Measurements from ENCODE around the gene VPS26A. TPM values are rescaled to one million over a fixed set of nuclear protein-coding genes. Genes with fewer than 3 reads are reported as not detected.
"Not testable (repeated sequence)": the region's sequence is repeated elsewhere in the genome, so short reads cannot be mapped to it uniquely, and the experiment has no call there.

Gene VPS26A
- total RNA-seq, 1 donor from 2014 or later: 56.2 TPM

GRCh38 chr10:69172241-69172982, 48.4 kb downstream of the VPS26A start:
- no peaks in the 10 kb centered on the region for H3K9me3 Mint-ChIP-seq (ENCODE audit: unreplicated experiment)
- no peak for DNase-seq (ENCODE audit: low spot score)
- no peak for TF ChIP-seq CTCF (IDR thresholded peaks at IDR 0.05; ENCODE audit: unreplicated experiment)
- H3K27me3 Mint-ChIP-seq (ENCODE audit: unreplicated experiment): no peaks in the 10 kb centered on the region
- peaks cover 19% of the 10 kb centered on the region for H3K36me3 Mint-ChIP-seq (ENCODE audit: low read depth, unreplicated experiment)
- no peak overlapping the region for H3K4me3 Mint-ChIP-seq (ENCODE audit: unreplicated experiment)
- H3K27ac Mint-ChIP-seq (ENCODE audit: unreplicated experiment): no peak overlapping the region
- no peaks in the 10 kb centered on the region for H3K4me1 Mint-ChIP-seq (ENCODE audit: unreplicated experiment)

- not testable (repeated sequence) for H3K4me3 Mint-ChIP-seq (ENCODE audit: unreplicated experiment); DNase-seq (ENCODE audit: low spot score); H3K27me3 Mint-ChIP-seq (ENCODE audit: unreplicated experiment); H3K9me3 Mint-ChIP-seq (ENCODE audit: unreplicated experiment); H3K27ac Mint-ChIP-seq (ENCODE audit: unreplicated experiment)
- peaks cover 11% of the 10 kb centered on the region for H3K4me1 Mint-ChIP-seq (ENCODE audit: unreplicated experiment)
- H3K36me3 Mint-ChIP-seq (ENCODE audit: low read depth, unreplicated experiment): peaks cover 17% of the 10 kb centered on the region
Measured at GRCh38 chr10:69175326-69175725, 51.3 kb downstream of the VPS26A start.

GRCh38 chr10:69176823-69177222, 52.8 kb downstream of the VPS26A start:
- H3K4me3 Mint-ChIP-seq (ENCODE audit: unreplicated experiment): no peak overlapping the region
- no peak for DNase-seq (ENCODE audit: low spot score)
- no peak for TF ChIP-seq CTCF (IDR thresholded peaks at IDR 0.05; ENCODE audit: unreplicated experiment)
- H3K27ac Mint-ChIP-seq (ENCODE audit: unreplicated experiment): no peak overlapping the region
- peaks cover 10% of the 10 kb centered on the region for H3K36me3 Mint-ChIP-seq (ENCODE audit: low read depth, unreplicated experiment)
- H3K9me3 Mint-ChIP-seq (ENCODE audit: unreplicated experiment): no peaks in the 10 kb centered on the region
- no peaks in the 10 kb centered on the region for H3K27me3 Mint-ChIP-seq (ENCODE audit: unreplicated experiment)
- H3K4me1 Mint-ChIP-seq (ENCODE audit: unreplicated experiment): peaks cover 21% of the 10 kb centered on the region

GRCh38 chr10:69179089-69179742, 55.2 kb downstream of the VPS26A start:
- H3K27ac Mint-ChIP-seq (ENCODE audit: unreplicated experiment): peak overlapping the region; percentile 100
- peak overlapping the region; percentile 98 for H3K4me3 Mint-ChIP-seq (ENCODE audit: unreplicated experiment)
- peaks cover 9% of the 10 kb centered on the region for H3K36me3 Mint-ChIP-seq (ENCODE audit: low read depth, unreplicated experiment)

More at GRCh38 chr10:69179089-69179742, 55.2 kb downstream of the VPS26A start:
- DNase-seq (ENCODE audit: low spot score): no peak
- H3K9me3 Mint-ChIP-seq (ENCODE audit: unreplicated experiment): no peaks in the 10 kb centered on the region
- H3K27me3 Mint-ChIP-seq (ENCODE audit: unreplicated experiment): no peaks in the 10 kb centered on the region
- TF ChIP-seq CTCF (IDR thresholded peaks at IDR 0.05; ENCODE audit: unreplicated experiment): no peak
- peaks cover 21% of the 10 kb centered on the region for H3K4me1 Mint-ChIP-seq (ENCODE audit: unreplicated experiment)

Measured in endothelial cell (in vitro differentiated cells).